Activated CD8-positive, alpha-beta memory T cell treated with anti-CD3 and anti-CD28 coated beads for 1 hour (primary cell): ENCODE data around the gene CLINT1.

ENCODE experiments used
- DNase-seq, 2 donors: peaks; one replicate each; pipeline ENCODE4 v3.0.0-alpha.2; 2020; ENCODE audit warnings: low read depth in 1 of 2; ENCODE audit errors: extremely low read depth in 1 of 2

CLINT1 gene

GRCh38 chr5:157766442-157766841 lies 92.5 kb downstream of the CLINT1 start:
- no peak for DNase-seq

GRCh38 chr5:157764531-157764930 lies 94.4 kb downstream of the CLINT1 start:
- DNase-seq, result no peak

GRCh38 chr5:157761690-157762621 lies 97.0 kb downstream of the CLINT1 start:
- DNase-seq, result no peak

- no peak for DNase-seq
Measured at GRCh38 chr5:157758706-157759105, 100.2 kb downstream of the CLINT1 start.

GRCh38 chr5:157756122-157756521 lies 102.8 kb downstream of the CLINT1 start:
- no peak for DNase-seq

- no peak for DNase-seq
Measured at GRCh38 chr5:157750320-157750719, 108.6 kb downstream of the CLINT1 start.

- no peak for DNase-seq
Measured at GRCh38 chr5:157749462-157749799, 109.5 kb downstream of the CLINT1 start.

- no peak for DNase-seq
Measured at GRCh38 chr5:157748760-157749461, 110.0 kb downstream of the CLINT1 start.

GRCh38 chr5:157747766-157748700 lies 110.9 kb downstream of the CLINT1 start:
- DNase-seq, result no peak

- no peak for DNase-seq
Measured at GRCh38 chr5:157747173-157747740, 111.7 kb downstream of the CLINT1 start.

GRCh38 chr5:157745041-157745456 lies 113.9 kb downstream of the CLINT1 start:
- no peak for DNase-seq

- DNase-seq, result no peak
Measured at GRCh38 chr5:157744051-157745011, 114.6 kb downstream of the CLINT1 start.

- DNase-seq, result peak; percentile 69 to 88
Measured at GRCh38 chr5:157743163-157744050, 115.5 kb downstream of the CLINT1 start, which contains the start of gene LSM11. LSM11 (plus strand) TSS chr5:157743712; CDS start chr5:157743751, 39 bp downstream.

GRCh38 chr5:157741131-157741530 lies 117.8 kb downstream of the CLINT1 start:
- no peak for DNase-seq

GRCh38 chr5:157740229-157740610 lies 118.7 kb downstream of the CLINT1 start:
- no peak for DNase-seq

- no peak for DNase-seq
Measured at GRCh38 chr5:157739388-157740228, 119.3 kb downstream of the CLINT1 start.

GRCh38 chr5:157735991-157736390 lies 123.0 kb downstream of the CLINT1 start:
- DNase-seq, result no peak
